Prostate gland (tissue), 1 donor: ENCODE data around the gene MMP14.

ENCODE experiments used
- POLR2A ChIP-seq: fragments of 450-650 bp; IDR thresholded peaks from one replicate; pipeline ENCODE4 v1.6.1; 2016; ENCODE audit warnings: antibody characterized with exemption, mild to moderate bottlenecking
- POLR2AphosphoS5 ChIP-seq: sonication (generic); formaldehyde crosslinking; IDR thresholded peaks from one replicate; pipeline ENCODE4 v1.6.1; 2017; ENCODE audit warnings: antibody characterized with exemption

GRCh38 chr14:22870811-22871223 lies 34.4 kb downstream of the MMP14 start:
- TF ChIP-seq POLR2A (no peak), POLR2AphosphoS5 (no peak)
